Ascending aorta (tissue), 2 donors: ENCODE data around the gene PLIN4. TPM values are rescaled to one million over a fixed set of nuclear protein-coding genes. Genes with fewer than 3 reads are reported as not detected.

Source experiments
- DNase-seq, 2 donors: peaks; one replicate each; pipeline ENCODE4 v3.0.0-alpha.2; 2019; ENCODE audit warnings: low spot score in 2 of 2
- H3K27ac ChIP-seq, 2 donors: fragments of 200-600 bp; sonication (generic); one replicate each; pipeline ENCODE4 v1.5.1; 2016 to 2017; ENCODE audit warnings: mild to moderate bottlenecking in 1 of 2
- H3K27me3 ChIP-seq: fragments of 200-600 bp; sonication (generic); one replicate; pipeline ENCODE4 v1.5.1; 2017
- H3K36me3 ChIP-seq, 2 donors: fragments of 200-600 bp; sonication (generic); one replicate each; pipeline ENCODE4 v1.5.1; 2016
- H3K4me1 ChIP-seq, 2 donors: fragments of 200-600 bp; sonication (generic); one replicate each; pipeline ENCODE4 v1.5.1; 2016 to 2017; ENCODE audit warnings: mild to moderate bottlenecking in 1 of 2
- H3K4me3 ChIP-seq, 2 donors: fragments of 200-600 bp; sonication (generic); one replicate each; pipeline ENCODE4 v1.5.1; 2016 to 2017; ENCODE audit warnings: mild to moderate bottlenecking in 1 of 2
- H3K9me3 ChIP-seq, 2 donors: fragments of 200-600 bp; sonication (generic); one replicate each; pipeline ENCODE4 v1.5.1; 2016
- CTCF ChIP-seq, 3 experiments: fragments of 200-600 bp in 2 of 3; fragments of 450-650 bp in 1 of 3; sonication (generic) in 2 of 3; IDR thresholded peaks; one replicate each; pipeline ENCODE4 v1.5.1; 2016 to 2019; ENCODE audit warnings: antibody characterized with exemption in 3 of 3, mild to moderate bottlenecking in 1 of 3, moderate library complexity in 1 of 3
- intact Hi-C: fragments of 100-400 bp; cut with DNase I; formaldehyde crosslinking; loops from one replicate; pipeline ENCODE4 v1.15.1; 2023
- total RNA-seq: library from RNA; depleted of rRNA; stranded (reverse); fragments of >200 nt; gene quantifications from one replicate; pipeline ENCODE4 v1.1.0, GENCODE V29; 2016

The PLIN4 gene
- total RNA-seq, 1 donor from 2014 or later = 15.1 TPM

- H3K27ac ChIP-seq = no peak overlapping the region
- H3K36me3 ChIP-seq = no peaks in the 10 kb centered on the region
- intact Hi-C loops = no loop called here
- H3K4me1 ChIP-seq = no peaks in the 10 kb centered on the region
- H3K27me3 ChIP-seq = no peaks in the 10 kb centered on the region
- H3K9me3 ChIP-seq = no peaks in the 10 kb centered on the region
- no peak for DNase-seq
- H3K4me3 ChIP-seq = no peak overlapping the region
- no peak for TF ChIP-seq CTCF (IDR thresholded peaks at IDR 0.05)
Measured at GRCh38 chr19:4550479-4551050, 32.3 kb upstream of the PLIN4 start.

- Histone ChIP-seq H3K27me3 (no peaks in the 10 kb centered on the region), H3K4me3 (no peak overlapping the region), H3K9me3 (no peaks in the 10 kb centered on the region), H3K4me1 (no peaks in the 10 kb centered on the region), H3K36me3 (no peaks in the 10 kb centered on the region), H3K27ac (no peak overlapping the region)
- no peak for DNase-seq
- no peak for TF ChIP-seq CTCF (IDR thresholded peaks at IDR 0.05)
- intact Hi-C loops = no loop called here
Measured at GRCh38 chr19:4550018-4550417, 31.7 kb upstream of the PLIN4 start.

GRCh38 chr19:4548238-4548584 lies 29.9 kb upstream of the PLIN4 start:
- intact Hi-C loops = no loop called here
- no peak for TF ChIP-seq CTCF (IDR thresholded peaks at IDR 0.05)
- no peak for DNase-seq
- Histone ChIP-seq H3K36me3 (no peaks in the 10 kb centered on the region), H3K27ac (no peak overlapping the region), H3K4me3 (no peak overlapping the region), H3K27me3 (no peaks in the 10 kb centered on the region), H3K4me1 (no peaks in the 10 kb centered on the region), H3K9me3 (no peaks in the 10 kb centered on the region)

- no peaks in the 10 kb centered on the region for H3K4me1 ChIP-seq
- TF ChIP-seq CTCF (IDR thresholded peaks at IDR 0.05) = no peak
- no peak for DNase-seq
- no peaks in the 10 kb centered on the region for H3K36me3 ChIP-seq
- no peaks in the 10 kb centered on the region for H3K27me3 ChIP-seq
- no peak overlapping the region for H3K27ac ChIP-seq
- intact Hi-C loops = no loop called here
- H3K4me3 ChIP-seq = no peak overlapping the region
- no peaks in the 10 kb centered on the region for H3K9me3 ChIP-seq
Measured at GRCh38 chr19:4547303-4548237, 29.3 kb upstream of the PLIN4 start.

- H3K4me3 ChIP-seq = no peak overlapping the region
- H3K9me3 ChIP-seq = no peaks in the 10 kb centered on the region
- no peaks in the 10 kb centered on the region for H3K27me3 ChIP-seq
- no peak for DNase-seq
- no peaks in the 10 kb centered on the region for H3K36me3 ChIP-seq
- H3K4me1 ChIP-seq = no peaks in the 10 kb centered on the region
- TF ChIP-seq CTCF (IDR thresholded peaks at IDR 0.05) = no peak
- intact Hi-C loops = no loop called here
- H3K27ac ChIP-seq = no peak overlapping the region
Measured at GRCh38 chr19:4543842-4544647, 25.8 kb upstream of the PLIN4 start.
